Measurements from ENCODE around the gene TMEM178A.
"Not testable (repeated sequence)": the region's sequence is repeated elsewhere in the genome, so short reads cannot be mapped to it uniquely, and the experiment has no call there.

TMEM178A gene

GRCh38 chr2:39646267-39646666, 19.4 kb upstream of the TMEM178A start:
- no peak overlapping the region for H3K27ac ChIP-seq
- no peak for TF ChIP-seq Cebpa-rat (IDR thresholded peaks at IDR 0.05)
- H3K9ac ChIP-seq = no peak overlapping the region
- H3K36me3 ChIP-seq = no peaks in the 10 kb centered on the region
- no peaks in the 10 kb centered on the region for H3K9me3 ChIP-seq
- no peak overlapping the region for H3K4me3 ChIP-seq
- no peaks in the 10 kb centered on the region for H3K4me1 ChIP-seq
- no peaks in the 10 kb centered on the region for H3K27me3 ChIP-seq
- no peak overlapping the region for H3K4me2 ChIP-seq
- H4K20me1 ChIP-seq = no peaks in the 10 kb centered on the region

GRCh38 chr2:39647104-39647765, 18.5 kb upstream of the TMEM178A start:
- H3K27ac ChIP-seq = no peak overlapping the region

GRCh38 chr2:39648580-39648979, 17.1 kb upstream of the TMEM178A start:
- TF ChIP-seq Cebpa-rat (IDR thresholded peaks at IDR 0.05) = no peak
- Histone ChIP-seq H3K27ac (no peak overlapping the region), H3K9ac (no peak overlapping the region), H3K9me3 (0 out of 2 replicates have a peak, but pooled peaks cover 4% of the 10 kb centered on the region), H4K20me1 (no peaks in the 10 kb centered on the region), H3K4me1 (no peaks in the 10 kb centered on the region), H3K4me3 (no peak overlapping the region), H3K4me2 (no peak overlapping the region), H3K27me3 (no peaks in the 10 kb centered on the region), H3K36me3 (no peaks in the 10 kb centered on the region)

More at GRCh38 chr2:39647104-39647765, 18.5 kb upstream of the TMEM178A start:
- Histone ChIP-seq H3K36me3 (no peaks in the 10 kb centered on the region), H4K20me1 (no peaks in the 10 kb centered on the region), H3K4me2 (no peak overlapping the region), H3K4me3 (no peak overlapping the region), H3K9me3 (no peaks in the 10 kb centered on the region), H3K9ac (no peak overlapping the region), H3K27me3 (no peaks in the 10 kb centered on the region), H3K4me1 (no peaks in the 10 kb centered on the region)
- no peak for TF ChIP-seq Cebpa-rat (IDR thresholded peaks at IDR 0.05)

GRCh38 chr2:39649511-39649910, 16.2 kb upstream of the TMEM178A start:
- no peak overlapping the region for H3K9ac ChIP-seq
- H3K27me3 ChIP-seq = no peaks in the 10 kb centered on the region
- no peak for TF ChIP-seq Cebpa-rat (IDR thresholded peaks at IDR 0.05)
- no peak overlapping the region for H3K4me2 ChIP-seq
- H3K36me3 ChIP-seq = no peaks in the 10 kb centered on the region
- H3K27ac ChIP-seq = no peak overlapping the region
- 0 out of 2 replicates have a peak, but pooled peaks cover 10% of the 10 kb centered on the region for H3K9me3 ChIP-seq
- H4K20me1 ChIP-seq = no peaks in the 10 kb centered on the region
- H3K4me3 ChIP-seq = no peak overlapping the region
- no peaks in the 10 kb centered on the region for H3K4me1 ChIP-seq

- Histone ChIP-seq H3K9me3 (peaks cover 20% of the 10 kb centered on the region), H4K20me1 (no peaks in the 10 kb centered on the region), H3K27ac (no peak overlapping the region), H3K9ac (no peak overlapping the region), H3K27me3 (no peaks in the 10 kb centered on the region), H3K4me2 (no peak overlapping the region), H3K36me3 (no peaks in the 10 kb centered on the region), H3K4me3 (no peak overlapping the region), H3K4me1 (no peaks in the 10 kb centered on the region)
- TF ChIP-seq Cebpa-rat (IDR thresholded peaks at IDR 0.05) = no peak
Observed at GRCh38 chr2:39650468-39650867, 15.2 kb upstream of the TMEM178A start.

- not testable (repeated sequence) for H3K27me3 ChIP-seq, H3K9ac ChIP-seq, H3K27ac ChIP-seq, H3K4me2 ChIP-seq, H3K36me3 ChIP-seq, H4K20me1 ChIP-seq, H3K4me3 ChIP-seq, H3K4me1 ChIP-seq
- peaks cover 22% of the 10 kb centered on the region for H3K9me3 ChIP-seq
Observed at GRCh38 chr2:39656215-39656614, 9.5 kb upstream of the TMEM178A start.

- no peak for TF ChIP-seq Cebpa-rat (IDR thresholded peaks at IDR 0.05)
- no peak overlapping the region for H3K4me3 ChIP-seq
- no peaks in the 10 kb centered on the region for H3K36me3 ChIP-seq
- no peak overlapping the region for H3K27ac ChIP-seq
- no peaks in the 10 kb centered on the region for H4K20me1 ChIP-seq
- no peak overlapping the region for H3K4me2 ChIP-seq
- H3K27me3 ChIP-seq = no peaks in the 10 kb centered on the region
- H3K9ac ChIP-seq = no peak overlapping the region
- peaks cover 22% of the 10 kb centered on the region for H3K9me3 ChIP-seq
- no peaks in the 10 kb centered on the region for H3K4me1 ChIP-seq
Observed at GRCh38 chr2:39657287-39657937, 8.3 kb upstream of the TMEM178A start.

- TF ChIP-seq Cebpa-rat (IDR thresholded peaks at IDR 0.05) = no peak
- no peak overlapping the region for H3K4me3 ChIP-seq
- no peak overlapping the region for H3K9ac ChIP-seq
- H3K4me1 ChIP-seq = no peaks in the 10 kb centered on the region
- H3K27me3 ChIP-seq = no peaks in the 10 kb centered on the region
- H3K4me2 ChIP-seq = no peak overlapping the region
- H3K36me3 ChIP-seq = no peaks in the 10 kb centered on the region
- peaks cover 21% of the 10 kb centered on the region for H3K9me3 ChIP-seq
- no peak overlapping the region for H3K27ac ChIP-seq
- no peaks in the 10 kb centered on the region for H4K20me1 ChIP-seq
Observed at GRCh38 chr2:39658371-39658770, 7.3 kb upstream of the TMEM178A start.

GRCh38 chr2:39659765-39660611, 5.7 kb upstream of the TMEM178A start:
- H3K9me3 ChIP-seq = peaks cover 12% of the 10 kb centered on the region
- H4K20me1 ChIP-seq = no peaks in the 10 kb centered on the region
- peaks cover 16% of the 10 kb centered on the region for H3K27me3 ChIP-seq
- H3K4me1 ChIP-seq = no peaks in the 10 kb centered on the region
- H3K4me2 ChIP-seq = no peak overlapping the region
- H3K36me3 ChIP-seq = no peaks in the 10 kb centered on the region
- H3K9ac ChIP-seq = no peak overlapping the region
- no peak overlapping the region for H3K27ac ChIP-seq
- H3K4me3 ChIP-seq = no peak overlapping the region
- no peak for TF ChIP-seq Cebpa-rat (IDR thresholded peaks at IDR 0.05)

All from BLaER1 (cell line).